HepG2 (cell line): Measurements from ENCODE around the gene CFAP100. TPM values are rescaled to one million over a fixed set of nuclear protein-coding genes. Genes with fewer than 3 reads are reported as not detected.
A peak's percentile ranks its signal among the peaks of the same experiment; 100 is the strongest.

Source experiments
- ATF7-NPFF ChIP-seq: sonication (generic); formaldehyde crosslinking; IDR thresholded peaks from 2 replicates; pipeline ENCODE4 v1.8.1; 2023; ENCODE audit warnings: mild to moderate bottlenecking, low read depth, missing genetic modification reagents, moderate library complexity
- FOXA1 ChIP-seq, 2 experiments: fragments of 450-650 bp in 1 of 2; sonication (generic) in 1 of 2; formaldehyde crosslinking in 1 of 2; IDR thresholded peaks; 2 replicates each; pipeline versions ENCODE4 v1.4.0 to v1.6.1; 2016 to 2020; ENCODE audit warnings: missing genetic modification reagents in 1 of 2
- IKZF5 ChIP-seq: IDR thresholded peaks from 2 replicates; pipeline ENCODE4 v1.6.1; 2018; ENCODE audit warnings: missing genetic modification reagents, mild to moderate bottlenecking, missing compliant biosample characterization
- IRF1 ChIP-seq: sonication (generic); formaldehyde crosslinking; IDR thresholded peaks from 2 replicates; pipeline ENCODE4 v1.4.0; 2020; ENCODE audit warnings: low read depth, mild to moderate bottlenecking, missing genetic modification reagents
- MZF1 ChIP-seq: sonication (generic); formaldehyde crosslinking; IDR thresholded peaks from 2 replicates; pipeline ENCODE4 v1.8.1; 2023; ENCODE audit warnings: mild to moderate bottlenecking, missing genetic modification reagents, borderline replicate concordance
- SETDB1 ChIP-seq: sonication (generic); formaldehyde crosslinking; IDR thresholded peaks from 2 replicates; pipeline ENCODE4 v1.5.1; 2020; ENCODE audit warnings: missing genetic modification reagents, mild to moderate bottlenecking, borderline replicate concordance
- STAT5B ChIP-seq: sonication (generic); formaldehyde crosslinking; IDR thresholded peaks from 2 replicates; pipeline ENCODE4 v1.4.0; 2020; ENCODE audit warnings: missing genetic modification reagents
- THAP11 ChIP-seq: IDR thresholded peaks from 2 replicates; pipeline ENCODE4 v1.6.1; 2016; ENCODE audit warnings: missing biosample characterization, missing genetic modification reagents
- ZFP91 ChIP-seq: sonication (generic); formaldehyde crosslinking; IDR thresholded peaks from 2 replicates; pipeline ENCODE4 v1.9.0; 2022; ENCODE audit warnings: missing genetic modification reagents, mild to moderate bottlenecking, borderline replicate concordance
- ZGPAT ChIP-seq: IDR thresholded peaks from 2 replicates; pipeline ENCODE4 v1.6.1; 2016; ENCODE audit warnings: mild to moderate bottlenecking
- ZMYM3 ChIP-seq: sonication (generic); formaldehyde crosslinking; IDR thresholded peaks from 2 replicates; pipeline ENCODE4 v1.5.1; 2020; ENCODE audit warnings: mild to moderate bottlenecking, missing genetic modification reagents
- ZNF235 ChIP-seq: sonication (generic); formaldehyde crosslinking; IDR thresholded peaks from 2 replicates; pipeline ENCODE4 v1.8.1; 2023; ENCODE audit warnings: mild to moderate bottlenecking, missing genetic modification reagents, borderline replicate concordance
- ZNF33A ChIP-seq: sonication (generic); formaldehyde crosslinking; IDR thresholded peaks from 2 replicates; pipeline ENCODE4 v1.5.1; 2020; ENCODE audit warnings: missing genetic modification reagents, mild to moderate bottlenecking, moderate library complexity, borderline replicate concordance
- ZNF512B ChIP-seq: sonication (generic); formaldehyde crosslinking; IDR thresholded peaks from 2 replicates; pipeline ENCODE4 v1.5.1; 2020; ENCODE audit warnings: missing genetic modification reagents, mild to moderate bottlenecking, borderline replicate concordance
- ZNF556 ChIP-seq: sonication (generic); formaldehyde crosslinking; IDR thresholded peaks from 2 replicates; pipeline ENCODE4 v1.4.0; 2020; ENCODE audit warnings: mild to moderate bottlenecking, missing genetic modification reagents, borderline replicate concordance
- polyA plus RNA-seq, 8 experiments: library from polyadenylated mRNA; depleted of rRNA in 3 of 8; stranded (reverse) in 7 of 8; unstranded in 1 of 8; fragments of >200 nt; fragmentation: Illumina TruSeq in 4 of 8; extraction: Trizol in 4 of 8; gene quantifications; 2 replicates each; pipeline versions ENCODE4 v1.2.1 to v1.2.3, GENCODE V29; 2011 to 2016; ENCODE audit warnings: low read depth in 4 of 8, missing spikeins in 1 of 8, mixed read lengths in 1 of 8; ENCODE audit not compliant: insufficient read depth in 1 of 8
- total RNA-seq, 5 experiments: library from RNA; depleted of rRNA; stranded (reverse); fragments of >200 nt; fragmentation: Illumina TruSeq; extraction: Trizol; gene quantifications; 2 replicates each; pipeline ENCODE4 v1.2.3, GENCODE V29; 2016; ENCODE audit warnings: low read depth in 1 of 5

Gene CFAP100
- total and polyA plus RNA-seq, 2 of the 13 experiments (the other 11 are each of a cell fraction or from before 2014, with no cell fraction given): 0.32 TPM; not detected in 1

GRCh38 chr3:126389112-126389793 lies 5.5 kb upstream of the CFAP100 start (continued):
- TF ChIP-seq STAT5B (no peak), ZNF556 (CRISPR knock-in tag) (peak; percentile 86; the same call in 1 of the 2 replicates), ZNF512B (CRISPR knock-in tag) (no peak), ZNF235 (CRISPR knock-in tag) (peak; percentile 85; the same call in 1 of the 2 replicates), FOXA1 (IDR thresholded peaks at IDR 0.05) (no peak), FOXA1 (CRISPR knock-in tag; IDR thresholded peaks at IDR 0.05) (peak; percentile 93), MZF1 (CRISPR knock-in tag) (no peak), ZFP91 (peak; percentile 95), IKZF5 (CRISPR knock-in tag) (peak; percentile 62; the same call in 1 of the 2 replicates), ZMYM3 (CRISPR knock-in tag) (no peak), ZGPAT (peak; percentile 74; the same call in 1 of the 2 replicates), SETDB1 (CRISPR knock-in tag) (no peak), THAP11 (CRISPR knock-in tag) (peak; percentile 59), ZNF33A (CRISPR knock-in tag) (no peak), ATF7-NPFF (peak; percentile 86; the same call in 1 of the 2 replicates), IRF1 (CRISPR knock-in tag) (no peak)
